Measurements from ENCODE around the gene PXN. TPM values are rescaled to one million over a fixed set of nuclear protein-coding genes. Genes with fewer than 3 reads are reported as not detected.

The PXN gene
- total and polyA plus RNA-seq, 2 of the 13 experiments (the other 11 are each of a cell fraction or from before 2014, with no cell fraction given) = 13.6 to 14.2 TPM

GRCh38 chr12:120228291-120229070 is 37.0 kb downstream of the PXN start (continued):
- 0 out of 2 replicates have a peak, but pooled peaks have one; percentile 21 for TF ChIP-seq FOXC1 (CRISPR knock-in tag; IDR thresholded peaks at IDR 0.05; ENCODE audit: borderline replicate concordance)
- no peak for TF ChIP-seq ZNF343 (CRISPR knock-in tag; IDR thresholded peaks at IDR 0.05)
- TF ChIP-seq PRPF4 (IDR thresholded peaks at IDR 0.05; ENCODE audit: low read depth, low read length, poor library complexity, severe bottlenecking) = no peak
- TF ChIP-seq IKZF5 (CRISPR knock-in tag; IDR thresholded peaks at IDR 0.05) = peak; percentile 92
- TF ChIP-seq ZNF839 (CRISPR knock-in tag; IDR thresholded peaks at IDR 0.05; ENCODE audit: borderline replicate concordance) = no peak
- TF ChIP-seq, protein P1, sequence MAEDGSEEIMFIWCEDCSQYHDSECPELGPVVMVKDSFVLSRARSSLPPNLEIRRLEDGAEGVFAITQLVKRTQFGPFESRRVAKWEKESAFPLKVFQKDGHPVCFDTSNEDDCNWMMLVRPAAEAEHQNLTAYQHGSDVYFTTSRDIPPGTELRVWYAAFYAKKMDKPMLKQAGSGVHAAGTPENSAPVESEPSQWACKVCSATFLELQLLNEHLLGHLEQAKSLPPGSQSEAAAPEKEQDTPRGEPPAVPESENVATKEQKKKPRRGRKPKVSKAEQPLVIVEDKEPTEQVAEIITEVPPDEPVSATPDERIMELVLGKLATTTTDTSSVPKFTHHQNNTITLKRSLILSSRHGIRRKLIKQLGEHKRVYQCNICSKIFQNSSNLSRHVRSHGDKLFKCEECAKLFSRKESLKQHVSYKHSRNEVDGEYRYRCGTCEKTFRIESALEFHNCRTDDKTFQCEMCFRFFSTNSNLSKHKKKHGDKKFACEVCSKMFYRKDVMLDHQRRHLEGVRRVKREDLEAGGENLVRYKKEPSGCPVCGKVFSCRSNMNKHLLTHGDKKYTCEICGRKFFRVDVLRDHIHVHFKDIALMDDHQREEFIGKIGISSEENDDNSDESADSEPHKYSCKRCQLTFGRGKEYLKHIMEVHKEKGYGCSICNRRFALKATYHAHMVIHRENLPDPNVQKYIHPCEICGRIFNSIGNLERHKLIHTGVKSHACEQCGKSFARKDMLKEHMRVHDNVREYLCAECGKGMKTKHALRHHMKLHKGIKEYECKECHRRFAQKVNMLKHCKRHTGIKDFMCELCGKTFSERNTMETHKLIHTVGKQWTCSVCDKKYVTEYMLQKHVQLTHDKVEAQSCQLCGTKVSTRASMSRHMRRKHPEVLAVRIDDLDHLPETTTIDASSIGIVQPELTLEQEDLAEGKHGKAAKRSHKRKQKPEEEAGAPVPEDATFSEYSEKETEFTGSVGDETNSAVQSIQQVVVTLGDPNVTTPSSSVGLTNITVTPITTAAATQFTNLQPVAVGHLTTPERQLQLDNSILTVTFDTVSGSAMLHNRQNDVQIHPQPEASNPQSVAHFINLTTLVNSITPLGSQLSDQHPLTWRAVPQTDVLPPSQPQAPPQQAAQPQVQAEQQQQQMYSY (CRISPR knock-in tag; IDR thresholded peaks at IDR 0.05) = peak; percentile 13; the same call in 1 of the 2 replicates
- peak; percentile 74; the same call in 1 of the 3 replicates for TF ChIP-seq MXI1 (IDR thresholded peaks at IDR 0.05; ENCODE audit: borderline replicate concordance, low read depth, low read length)
- no peak for TF ChIP-seq ZNF333 (CRISPR knock-in tag; IDR thresholded peaks at IDR 0.05; ENCODE audit: borderline replicate concordance)
- no peak for TF ChIP-seq ZSCAN20 (CRISPR knock-in tag; IDR thresholded peaks at IDR 0.05; ENCODE audit: borderline replicate concordance)
- no peak for TF ChIP-seq KLF13 (CRISPR knock-in tag; IDR thresholded peaks at IDR 0.05)
- peak; percentile 80; the same call in 1 of the 2 replicates for TF ChIP-seq KLF12 (CRISPR knock-in tag; IDR thresholded peaks at IDR 0.05; ENCODE audit: borderline replicate concordance)
- TF ChIP-seq ZNF570 (CRISPR knock-in tag; IDR thresholded peaks at IDR 0.05; ENCODE audit: borderline replicate concordance) = no peak
- TF ChIP-seq EED (CRISPR knock-in tag; IDR thresholded peaks at IDR 0.05) = no peak
- TF ChIP-seq, protein P2, sequence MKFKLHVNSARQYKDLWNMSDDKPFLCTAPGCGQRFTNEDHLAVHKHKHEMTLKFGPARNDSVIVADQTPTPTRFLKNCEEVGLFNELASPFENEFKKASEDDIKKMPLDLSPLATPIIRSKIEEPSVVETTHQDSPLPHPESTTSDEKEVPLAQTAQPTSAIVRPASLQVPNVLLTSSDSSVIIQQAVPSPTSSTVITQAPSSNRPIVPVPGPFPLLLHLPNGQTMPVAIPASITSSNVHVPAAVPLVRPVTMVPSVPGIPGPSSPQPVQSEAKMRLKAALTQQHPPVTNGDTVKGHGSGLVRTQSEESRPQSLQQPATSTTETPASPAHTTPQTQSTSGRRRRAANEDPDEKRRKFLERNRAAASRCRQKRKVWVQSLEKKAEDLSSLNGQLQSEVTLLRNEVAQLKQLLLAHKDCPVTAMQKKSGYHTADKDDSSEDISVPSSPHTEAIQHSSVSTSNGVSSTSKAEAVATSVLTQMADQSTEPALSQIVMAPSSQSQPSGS (CRISPR knock-in tag; IDR thresholded peaks at IDR 0.05) = peak; percentile 55; the same call in 1 of the 2 replicates
- peak; percentile 74 for TF ChIP-seq ZFP90 (CRISPR knock-in tag; IDR thresholded peaks at IDR 0.05; ENCODE audit: borderline replicate concordance)
- TF ChIP-seq SRSF1 (optimal IDR thresholded peaks at IDR 0.05; ENCODE audit: low read depth, low read length) = no peak
- no peak; the same call in 1 of the 2 replicates for TF ChIP-seq TEAD2 (CRISPR knock-in tag; IDR thresholded peaks at IDR 0.05)
- no peak for TF ChIP-seq ZNF512 (CRISPR knock-in tag; IDR thresholded peaks at IDR 0.05)
- TF ChIP-seq, protein P3, sequence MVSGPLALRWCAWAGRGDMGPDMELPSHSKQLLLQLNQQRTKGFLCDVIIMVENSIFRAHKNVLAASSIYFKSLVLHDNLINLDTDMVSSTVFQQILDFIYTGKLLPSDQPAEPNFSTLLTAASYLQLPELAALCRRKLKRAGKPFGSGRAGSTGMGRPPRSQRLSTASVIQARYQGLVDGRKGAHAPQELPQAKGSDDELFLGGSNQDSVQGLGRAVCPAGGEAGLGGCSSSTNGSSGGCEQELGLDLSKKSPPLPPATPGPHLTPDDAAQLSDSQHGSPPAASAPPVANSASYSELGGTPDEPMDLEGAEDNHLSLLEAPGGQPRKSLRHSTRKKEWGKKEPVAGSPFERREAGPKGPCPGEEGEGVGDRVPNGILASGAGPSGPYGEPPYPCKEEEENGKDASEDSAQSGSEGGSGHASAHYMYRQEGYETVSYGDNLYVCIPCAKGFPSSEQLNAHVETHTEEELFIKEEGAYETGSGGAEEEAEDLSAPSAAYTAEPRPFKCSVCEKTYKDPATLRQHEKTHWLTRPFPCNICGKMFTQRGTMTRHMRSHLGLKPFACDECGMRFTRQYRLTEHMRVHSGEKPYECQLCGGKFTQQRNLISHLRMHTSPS (CRISPR knock-in tag; IDR thresholded peaks at IDR 0.05; ENCODE audit: low read depth) = no peak

Measured in HepG2 (cell line).